CD4-positive, alpha-beta T cell treated with Interferon alpha-2 for 1 hour (primary cell): ENCODE measurements around the gene SYT17.

Experiments used
- DNase-seq, 2 donors: peaks; one replicate each; pipeline ENCODE4 v3.0.0-alpha.2; 2020 to 2022

SYT17 gene

GRCh38 chr16:19308392-19308791 is 140.4 kb downstream of the SYT17 start:
- DNase-seq, result no peak

DNA sequence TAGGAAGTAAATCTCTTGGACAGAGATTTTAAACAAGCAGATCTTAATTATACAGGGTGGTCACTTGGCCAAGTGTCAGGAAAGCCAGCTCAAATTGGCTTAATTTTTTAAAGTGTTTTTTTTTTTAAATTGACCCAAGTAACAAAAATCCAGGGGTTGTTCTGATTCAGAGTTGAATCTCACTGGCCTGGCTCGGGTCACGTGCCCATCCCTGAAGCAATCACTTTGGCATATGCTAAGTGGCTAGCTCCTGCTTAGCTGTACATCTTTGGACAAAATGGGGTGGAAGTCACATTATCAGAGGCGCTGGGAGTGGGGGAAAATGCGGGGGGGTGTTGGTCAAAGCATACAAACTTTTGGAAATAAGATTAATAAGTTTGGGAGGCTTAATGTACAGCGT is 141.1 kb downstream of the SYT17 start:
- no peak for DNase-seq

DNA sequence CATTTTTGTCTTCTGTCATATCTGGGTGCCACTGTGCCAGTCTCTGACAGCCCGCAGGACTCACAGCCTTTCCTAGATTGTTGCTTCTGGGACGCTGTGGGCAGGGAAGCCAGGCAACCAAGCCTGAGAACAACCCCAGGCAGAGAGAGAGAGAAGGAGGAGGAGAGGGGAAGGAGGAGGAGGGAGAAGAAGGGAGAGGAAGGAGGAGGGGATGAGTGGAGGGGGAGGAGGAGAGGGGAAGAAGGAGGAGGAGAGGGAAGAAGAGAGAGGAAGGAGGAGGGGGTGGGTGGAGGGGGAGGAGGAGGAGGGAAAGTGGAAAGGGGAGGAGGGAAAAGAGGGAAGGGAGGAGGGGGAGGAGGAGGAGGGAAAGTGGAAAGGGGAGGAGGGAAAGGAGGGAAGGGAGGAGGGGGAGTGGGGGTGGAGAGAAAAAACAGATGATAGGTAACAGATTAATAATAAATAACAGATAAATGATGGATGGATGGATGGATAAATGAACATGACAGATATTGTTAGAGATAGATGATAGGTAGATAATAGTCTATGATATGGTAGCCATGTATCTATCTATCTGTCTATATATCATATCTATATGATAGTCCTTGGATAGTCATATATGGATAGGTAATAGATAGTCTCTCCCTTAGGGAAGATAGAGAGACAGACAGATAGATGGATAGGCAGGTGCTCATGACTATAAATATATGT is 146.8 kb downstream of the SYT17 start:
- DNase-seq, result no peak

- no peak for DNase-seq
These were observed 147.9 kb downstream of the SYT17 start for GRCh38 chr16:19315889-19316433.

DNA sequence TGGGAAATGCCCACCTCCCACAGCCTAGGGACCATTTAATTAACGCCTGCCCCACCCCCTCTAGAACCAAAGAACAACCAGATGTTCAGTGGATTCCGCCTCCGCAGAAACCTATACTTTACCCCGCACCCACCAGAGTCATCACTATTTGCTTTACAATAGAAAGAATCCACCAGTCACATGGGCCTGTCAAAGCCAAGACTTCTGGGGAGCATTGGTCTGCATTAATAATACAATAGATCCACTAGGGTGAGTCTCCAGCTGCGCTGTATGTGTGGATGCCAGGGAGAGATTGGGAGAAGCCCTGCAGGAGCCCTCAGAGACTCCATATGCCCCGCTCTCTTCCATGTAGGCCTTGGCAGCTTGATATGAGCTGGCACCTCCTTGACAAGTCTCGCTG is 148.8 kb downstream of the SYT17 start:
- no peak for DNase-seq
